ENCODE data around the gene R3HDML.

GRCh38 chr20:44334306-44334705 lies 2.5 kb upstream of the R3HDML start:
- TF ChIP-seq POLR2A (IDR thresholded peaks at IDR 0.05; ENCODE audit: extremely low read depth, insufficient read length) = no peak
- TF ChIP-seq MYC (IDR thresholded peaks at IDR 0.05; ENCODE audit: low read depth, low read length) = no peak
